Common myeloid progenitor, CD34-positive (primary cell): ENCODE results near the gene DACT2.
"Not testable (repeated sequence)": the region's sequence is repeated elsewhere in the genome, so short reads cannot be mapped to it uniquely, and the experiment has no call there.

Source experiments
- CTCF ChIA-PET: fragments of 350-600 bp; sonication (Branson Sonifier 250); formaldehyde crosslinking; loops from one replicate; lab custom pipeline; 2021; ENCODE audit warnings: antibody characterized with exemption; lab: Charles Lee
- POLR2A ChIA-PET: fragments of 350-600 bp; sonication (Branson Sonifier 250); formaldehyde crosslinking; loops from one replicate; lab custom pipeline; 2021; ENCODE audit warnings: antibody characterized with exemption; lab: Charles Lee
- DNase-seq, 3 donors: peaks; one replicate each; pipeline versions ENCODE4 v3.0.0 to v3.0.0-alpha.2; 2013
- H3K27ac ChIP-seq, 2 experiments: 1 replicate in 1 of 2; 2 replicates in 1 of 2; pipeline ENCODE4 v1.7.0; 2013; ENCODE audit warnings: inconsistent platforms in 2 of 2, low read length in 2 of 2, mild to moderate bottlenecking in 2 of 2, low read depth in 1 of 2, moderate library complexity in 1 of 2; ENCODE audit not compliant: severe bottlenecking in 2 of 2, insufficient read depth in 1 of 2, poor library complexity in 1 of 2
- H3K27me3 ChIP-seq, 5 experiments: replicated peaks in 2 of 5; 1 replicate in 3 of 5; 2 replicates in 2 of 5; pipeline versions ENCODE4 v1.6.1 to v1.7.0; 2013; ENCODE audit warnings: low read length in 4 of 5, mild to moderate bottlenecking in 2 of 5, moderate library complexity in 2 of 5, inconsistent platforms in 1 of 5; ENCODE audit not compliant: insufficient read depth in 5 of 5, control insufficient read depth in 4 of 5
- H3K36me3 ChIP-seq, 4 experiments: 1 replicate in 2 of 4; 2 replicates in 2 of 4; pipeline versions ENCODE4 v1.6.1 to v1.7.0; 2013; ENCODE audit warnings: low read length in 3 of 4, control low read depth in 1 of 4, mild to moderate bottlenecking in 1 of 4; ENCODE audit not compliant: control insufficient read depth in 4 of 4, insufficient read depth in 4 of 4
- H3K4me1 ChIP-seq, 4 experiments: 1 replicate in 3 of 4; 2 replicates in 1 of 4; pipeline versions ENCODE4 v1.6.1 to v1.7.1; 2013; ENCODE audit warnings: low read length in 3 of 4, mild to moderate bottlenecking in 3 of 4, control low read depth in 1 of 4, inconsistent platforms in 1 of 4, moderate library complexity in 1 of 4; ENCODE audit not compliant: control insufficient read depth in 4 of 4, insufficient read depth in 4 of 4; ENCODE audit errors: control extremely low read depth in 1 of 4
- H3K4me3 ChIP-seq, 7 experiments: 1 replicate in 4 of 7; 2 replicates in 3 of 7; pipeline versions ENCODE4 v1.5.1 to v1.7.0; 2013; ENCODE audit warnings: mild to moderate bottlenecking in 7 of 7, low read length in 6 of 7, moderate library complexity in 6 of 7, inconsistent platforms in 2 of 7, low read depth in 2 of 7, control low read depth in 1 of 7; ENCODE audit not compliant: insufficient read depth in 4 of 7, control insufficient read depth in 1 of 7; ENCODE audit errors: extremely low read depth in 1 of 7
- H3K9me3 ChIP-seq, 5 experiments: 1 replicate in 4 of 5; 2 replicates in 1 of 5; pipeline versions ENCODE4 v1.6.1 to v1.7.1; 2013; ENCODE audit warnings: low read length in 4 of 5, mild to moderate bottlenecking in 2 of 5, inconsistent platforms in 1 of 5, low read depth in 1 of 5, moderate library complexity in 1 of 5; ENCODE audit not compliant: control insufficient read depth in 4 of 5, insufficient read depth in 2 of 5; ENCODE audit errors: control extremely low read depth in 1 of 5
- WGBS: methylation state at CpG from one replicate; pipeline ENCODE4 v1.1.5; 2013; ENCODE audit not compliant: insufficient coverage; 5-methylcytosine and 5-hydroxymethylcytosine counted together

DACT2 gene

GRCh38 chr6:168282985-168283685 lies 36.4 kb downstream of the DACT2 start:
- CTCF ChIA-PET: no interaction called here
- no peak for DNase-seq
- peaks cover 0 to 21% (median 0%) of the 10 kb centered on the region in 5 experiments for H3K27me3 ChIP-seq
- no peaks in the 10 kb centered on the region for H3K4me1 ChIP-seq
- no peak overlapping the region for H3K4me3 ChIP-seq
- 97% methylated on average over 18 of the region's 20 CpGs for WGBS
- H3K27ac ChIP-seq: no peak overlapping the region
- POLR2A ChIA-PET: no interaction called here
- no peaks in the 10 kb centered on the region for H3K9me3 ChIP-seq
- no peaks in the 10 kb centered on the region for H3K36me3 ChIP-seq

- WGBS: 98% methylated on average over 6 of the region's 7 CpGs
- ChIA-PET POLR2A (no interaction called here), CTCF (no interaction called here)
- Histone ChIP-seq H3K4me1 (no peaks in the 10 kb centered on the region), H3K27ac (no peak overlapping the region), H3K9me3 (no peaks in the 10 kb centered on the region), H3K4me3 (no peak overlapping the region), H3K27me3 (peaks cover 0 to 28% (median 0%) of the 10 kb centered on the region in 5 experiments), H3K36me3 (no peaks in the 10 kb centered on the region)
- DNase-seq: no peak
Observed at GRCh38 chr6:168281826-168282225, 37.8 kb downstream of the DACT2 start.

GRCh38 chr6:168281314-168281713 lies 38.3 kb downstream of the DACT2 start:
- CTCF ChIA-PET: not testable (repeated sequence)
- no CpG with 5 or more reads among the region's 13 CpGs for WGBS

GRCh38 chr6:168280899-168281245 lies 38.7 kb downstream of the DACT2 start:
- no peak for DNase-seq
- Histone ChIP-seq H3K4me1 (no peaks in the 10 kb centered on the region), H3K27me3 (peaks cover 0 to 31% (median 0%) of the 10 kb centered on the region in 5 experiments), H3K4me3 (no peak overlapping the region), H3K36me3 (no peaks in the 10 kb centered on the region), H3K9me3 (no peaks in the 10 kb centered on the region), H3K27ac (no peak overlapping the region)
- ChIA-PET POLR2A (no interaction called here), CTCF (no interaction called here)
- WGBS: 77% methylated on average over 12 of the region's 13 CpGs

More at GRCh38 chr6:168281314-168281713, 38.3 kb downstream of the DACT2 start:
- POLR2A ChIA-PET, H3K27ac ChIP-seq, H3K9me3 ChIP-seq, H3K4me1 ChIP-seq, H3K4me3 ChIP-seq, DNase-seq, H3K36me3 ChIP-seq: not testable (repeated sequence)
- H3K27me3 ChIP-seq: peaks cover 0 to 28% (median 0%) of the 10 kb centered on the region in 5 experiments

GRCh38 chr6:168280020-168280898 lies 39.3 kb downstream of the DACT2 start:
- H3K27me3 ChIP-seq: peaks cover 0 to 35% (median 3%) of the 10 kb centered on the region in 5 experiments
- no peaks in the 10 kb centered on the region for H3K36me3 ChIP-seq
- no peaks in the 10 kb centered on the region for H3K9me3 ChIP-seq
- no peaks in the 10 kb centered on the region for H3K4me1 ChIP-seq
- ChIA-PET CTCF (no interaction called here), POLR2A (no interaction called here)
- H3K27ac ChIP-seq: no peak overlapping the region
- WGBS: 89% methylated on average over 18 of the region's 21 CpGs
- no peak overlapping the region for H3K4me3 ChIP-seq
- no peak for DNase-seq

GRCh38 chr6:168279403-168279935 lies 40.1 kb downstream of the DACT2 start:
- POLR2A ChIA-PET: no interaction called here
- WGBS: 86% methylated on average over 21 of the region's 21 CpGs
- H3K27ac ChIP-seq: no peak overlapping the region

GRCh38 chr6:168278904-168279303 lies 40.7 kb downstream of the DACT2 start:
- H3K27me3 ChIP-seq: peaks cover 0 to 45% (median 8%) of the 10 kb centered on the region in 5 experiments
- 93% methylated on average over 15 of the region's 15 CpGs for WGBS
- H3K9me3 ChIP-seq: no peaks in the 10 kb centered on the region
- H3K36me3 ChIP-seq: no peaks in the 10 kb centered on the region
- no peak overlapping the region for H3K4me3 ChIP-seq
- H3K4me1 ChIP-seq: no peaks in the 10 kb centered on the region
- ChIA-PET CTCF (no interaction called here), POLR2A (no interaction called here)
- no peak overlapping the region for H3K27ac ChIP-seq
- no peak for DNase-seq

More at GRCh38 chr6:168279403-168279935, 40.1 kb downstream of the DACT2 start:
- no peaks in the 10 kb centered on the region for H3K4me1 ChIP-seq
- CTCF ChIA-PET: no interaction called here
- H3K4me3 ChIP-seq: no peak overlapping the region
- no peak for DNase-seq
- peaks cover 0 to 39% (median 5%) of the 10 kb centered on the region in 5 experiments for H3K27me3 ChIP-seq
- H3K9me3 ChIP-seq: no peaks in the 10 kb centered on the region
- H3K36me3 ChIP-seq: no peaks in the 10 kb centered on the region
